Tibial nerve (tissue), 4 donors: ENCODE data around the gene CASKIN2. TPM values are rescaled to one million over a fixed set of nuclear protein-coding genes. Genes with fewer than 3 reads are reported as not detected.

Experiments
- DNase-seq, 2 donors: peaks; one replicate each; pipeline ENCODE4 v3.0.0-alpha.2; 2019; ENCODE audit warnings: low spot score in 2 of 2
- H3K27ac ChIP-seq, 4 donors: fragments of 200-600 bp; sonication (generic) in 3 of 4; one replicate each; pipeline ENCODE4 v1.5.1; 2017 to 2019; ENCODE audit warnings: mild to moderate bottlenecking in 1 of 4
- H3K27me3 ChIP-seq, 2 donors: fragments of 200-600 bp; sonication (generic) in 1 of 2; one replicate each; pipeline versions ENCODE4 v1.5.1 to v1.6.0; 2017 to 2019
- H3K36me3 ChIP-seq, 3 donors: fragments of 200-600 bp; sonication (generic); one replicate each; pipeline ENCODE4 v1.5.1; 2018 to 2019
- H3K4me1 ChIP-seq, 4 donors: fragments of 200-600 bp; sonication (generic) in 3 of 4; one replicate each; pipeline ENCODE4 v1.5.1; 2017 to 2019
- H3K4me3 ChIP-seq, 4 donors: fragments of 200-600 bp; sonication (generic) in 3 of 4; one replicate each; pipeline ENCODE4 v1.5.1; 2017 to 2019; ENCODE audit warnings: mild to moderate bottlenecking in 1 of 4, moderate library complexity in 1 of 4
- H3K9me3 ChIP-seq, 4 donors: fragments of 200-600 bp; sonication (generic) in 3 of 4; one replicate each; pipeline ENCODE4 v1.5.1; 2017 to 2019
- EP300 ChIP-seq, 2 donors: sonication (generic); formaldehyde crosslinking; IDR thresholded peaks; one replicate each; pipeline ENCODE4 v1.6.1; 2017; ENCODE audit warnings: antibody characterized with exemption in 2 of 2, mild to moderate bottlenecking in 1 of 2
- POLR2A ChIP-seq, 2 donors: fragments of 450-650 bp; IDR thresholded peaks; one replicate each; pipeline ENCODE4 v1.6.1; 2017; ENCODE audit warnings: antibody characterized with exemption in 2 of 2, mild to moderate bottlenecking in 2 of 2, moderate library complexity in 2 of 2
- WGBS, 2 donors: methylation state at CpG; one replicate each; pipeline ENCODE4 v1.1.5; 2018; 5-methylcytosine and 5-hydroxymethylcytosine counted together
- total RNA-seq, 4 donors: library from RNA; depleted of rRNA; stranded (reverse); fragments of >200 nt; gene quantifications; one replicate each; pipeline ENCODE4 v1.1.0, GENCODE V29; 2016
- TF ChIP-seq, protein P1 (sequence below), 5 experiments: fragments of 200-600 bp in 3 of 5; fragments of 450-650 bp in 2 of 5; sonication (generic) in 3 of 5; IDR thresholded peaks; one replicate each; pipeline ENCODE4 v1.5.1; 2016 to 2019; ENCODE audit warnings: antibody characterized with exemption in 5 of 5, mild to moderate bottlenecking in 3 of 5, moderate library complexity in 2 of 5

Gene CASKIN2
- total RNA-seq, 4 donors from 2014 or later: 36.0 to 59.0 (median 51.3) TPM

DNA sequence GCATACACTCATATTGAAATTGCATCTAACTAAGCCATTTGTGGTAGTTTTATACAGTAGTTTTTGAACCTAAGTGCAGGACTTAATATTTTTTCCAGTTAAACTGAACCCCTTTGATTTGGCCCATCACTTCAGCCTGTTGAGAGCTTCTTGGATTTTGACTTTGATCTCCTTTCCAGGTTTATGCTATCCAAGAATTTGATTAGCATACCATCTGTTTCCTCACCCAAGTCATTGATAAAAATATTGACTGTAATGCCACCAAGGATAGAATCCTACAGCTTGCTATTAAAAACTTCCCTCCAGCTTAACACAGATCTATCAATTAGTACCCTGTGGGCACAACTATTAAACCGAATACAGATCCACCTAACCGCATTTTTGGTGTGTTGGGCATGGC lies 51.7 kb downstream of the CASKIN2 start:
- Histone ChIP-seq H3K36me3 (no peaks in the 10 kb centered on the region), H3K9me3 (peaks cover 0 to 6% (median 0%) of the 10 kb centered on the region in 4 donors), H3K4me1 (peaks cover 0 to 21% (median 11%) of the 10 kb centered on the region in 4 donors), H3K4me3 (no peak overlapping the region), H3K27ac (no peak overlapping the region), H3K27me3 (no peaks in the 10 kb centered on the region)
- DNase-seq: no peak
- 91 to 93% methylated on average over 2 of the region's 2 CpGs for WGBS, 2 donors
- TF ChIP-seq EP300 (IDR thresholded peaks at IDR 0.05): no peak
- TF ChIP-seq POLR2A (IDR thresholded peaks at IDR 0.05): no peak
- TF ChIP-seq, protein P1, sequence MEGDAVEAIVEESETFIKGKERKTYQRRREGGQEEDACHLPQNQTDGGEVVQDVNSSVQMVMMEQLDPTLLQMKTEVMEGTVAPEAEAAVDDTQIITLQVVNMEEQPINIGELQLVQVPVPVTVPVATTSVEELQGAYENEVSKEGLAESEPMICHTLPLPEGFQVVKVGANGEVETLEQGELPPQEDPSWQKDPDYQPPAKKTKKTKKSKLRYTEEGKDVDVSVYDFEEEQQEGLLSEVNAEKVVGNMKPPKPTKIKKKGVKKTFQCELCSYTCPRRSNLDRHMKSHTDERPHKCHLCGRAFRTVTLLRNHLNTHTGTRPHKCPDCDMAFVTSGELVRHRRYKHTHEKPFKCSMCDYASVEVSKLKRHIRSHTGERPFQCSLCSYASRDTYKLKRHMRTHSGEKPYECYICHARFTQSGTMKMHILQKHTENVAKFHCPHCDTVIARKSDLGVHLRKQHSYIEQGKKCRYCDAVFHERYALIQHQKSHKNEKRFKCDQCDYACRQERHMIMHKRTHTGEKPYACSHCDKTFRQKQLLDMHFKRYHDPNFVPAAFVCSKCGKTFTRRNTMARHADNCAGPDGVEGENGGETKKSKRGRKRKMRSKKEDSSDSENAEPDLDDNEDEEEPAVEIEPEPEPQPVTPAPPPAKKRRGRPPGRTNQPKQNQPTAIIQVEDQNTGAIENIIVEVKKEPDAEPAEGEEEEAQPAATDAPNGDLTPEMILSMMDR (IDR thresholded peaks at IDR 0.05): no peak

DNA sequence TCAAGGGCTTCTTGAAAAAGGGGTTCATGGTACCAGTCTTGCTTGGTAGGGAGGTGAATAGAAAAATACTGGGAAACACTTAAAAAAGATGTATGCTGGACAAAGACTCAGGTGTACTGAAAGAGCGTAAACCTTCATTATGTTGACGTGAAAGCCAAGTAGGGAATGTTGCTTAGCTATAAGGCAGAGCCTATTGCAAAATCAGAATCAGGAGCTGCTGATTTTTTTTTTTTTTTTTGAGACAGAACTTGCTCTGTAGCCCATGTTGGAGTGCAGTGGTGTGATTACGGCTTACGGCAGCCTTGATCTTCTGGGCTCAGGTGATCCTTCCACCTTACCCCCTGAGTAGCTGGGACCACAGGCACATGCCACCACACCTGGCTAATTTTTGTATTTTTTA lies 55.0 kb downstream of the CASKIN2 start:
- 90 to 91% methylated on average over 4 of the region's 4 CpGs for WGBS, 2 donors
- peaks cover 7 to 36% (median 18%) of the 10 kb centered on the region in 4 donors for H3K4me1 ChIP-seq
- H3K27ac ChIP-seq: peak overlapping the region in 3 of 4 donors; percentile 9 to 70 (median 42)
- no peaks in the 10 kb centered on the region for H3K36me3 ChIP-seq
- no peak overlapping the region for H3K4me3 ChIP-seq
- no peaks in the 10 kb centered on the region for H3K27me3 ChIP-seq
- TF ChIP-seq EP300 (IDR thresholded peaks at IDR 0.05) (no peak), POLR2A (IDR thresholded peaks at IDR 0.05) (no peak)
- TF ChIP-seq, protein P1 (IDR thresholded peaks at IDR 0.05): no peak
- no peak for DNase-seq
- no peaks in the 10 kb centered on the region for H3K9me3 ChIP-seq

DNA sequence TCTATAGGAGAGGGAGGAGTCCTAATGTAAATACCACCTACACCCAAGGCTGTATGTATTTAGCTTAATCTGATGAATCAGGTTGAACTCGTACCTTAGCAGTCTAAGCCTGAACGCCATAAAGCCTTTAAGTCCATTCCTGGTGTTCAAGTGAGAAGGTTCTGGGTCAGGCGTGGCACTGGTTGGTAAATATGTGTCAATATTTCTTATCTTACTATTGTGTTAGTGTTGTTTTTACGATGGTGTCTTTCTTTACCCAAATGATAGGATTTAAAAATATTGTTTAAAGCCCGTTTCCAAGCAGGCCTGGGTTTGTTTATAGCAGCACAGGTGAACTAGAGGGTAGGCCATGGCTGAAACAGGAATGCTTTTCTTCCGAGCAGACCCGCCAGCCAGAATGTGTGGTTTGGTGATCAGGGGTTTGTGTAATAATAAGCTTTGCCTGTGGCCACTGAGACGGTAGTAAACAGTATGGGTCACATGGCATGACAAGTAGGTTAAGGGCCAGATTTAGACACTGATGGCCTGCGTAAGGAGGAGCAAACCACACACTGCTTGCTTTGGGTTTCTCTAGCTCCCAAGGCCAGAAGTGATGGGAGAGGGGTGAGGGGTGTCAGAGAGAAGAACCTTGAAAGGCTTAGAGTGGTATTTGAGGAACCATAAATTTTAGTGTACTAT lies 55.6 kb downstream of the CASKIN2 start:
- H3K4me3 ChIP-seq: no peak overlapping the region
- H3K27ac ChIP-seq: peak overlapping the region in 3 of 4 donors; percentile 9 to 70 (median 42)
- DNase-seq: no peak

DNA sequence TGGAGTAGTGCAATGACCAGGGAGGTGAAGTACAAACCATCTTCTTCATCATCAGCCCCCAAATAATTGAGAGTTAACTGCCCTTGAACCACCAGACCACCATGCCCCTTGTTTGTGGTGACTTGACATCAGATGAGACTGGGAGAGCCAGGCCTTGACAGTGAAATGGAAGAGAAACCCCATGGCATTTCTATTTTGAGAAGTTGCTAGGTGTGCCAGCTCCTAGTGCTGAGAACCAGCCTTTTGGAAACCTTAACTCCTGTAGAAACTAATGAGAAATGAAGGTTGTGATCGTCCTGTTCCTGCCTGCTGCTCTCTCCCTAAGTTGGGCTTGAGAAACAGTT lies 56.1 kb downstream of the CASKIN2 start:
- Histone ChIP-seq H3K4me3 (no peak overlapping the region), H3K4me1 (peaks cover 7 to 36% (median 18%) of the 10 kb centered on the region in 4 donors), H3K9me3 (no peaks in the 10 kb centered on the region), H3K27me3 (no peaks in the 10 kb centered on the region), H3K36me3 (no peaks in the 10 kb centered on the region), H3K27ac (peak overlapping the region in 3 of 4 donors; percentile 9 to 70 (median 42))
- TF ChIP-seq POLR2A (IDR thresholded peaks at IDR 0.05) (no peak), EP300 (IDR thresholded peaks at IDR 0.05) (no peak)
- TF ChIP-seq, protein P1 (IDR thresholded peaks at IDR 0.05): no peak
- WGBS, 2 donors: 61 to 77% methylated on average over 1 of the region's 1 CpG
- no peak for DNase-seq

More for the DNA sequence above, 55.6 kb downstream of the CASKIN2 start:
- no peaks in the 10 kb centered on the region for H3K27me3 ChIP-seq
- TF ChIP-seq EP300 (IDR thresholded peaks at IDR 0.05) (peak in 1 of 2 donors; percentile 24), POLR2A (IDR thresholded peaks at IDR 0.05) (no peak)
- TF ChIP-seq, protein P1 (IDR thresholded peaks at IDR 0.05): no peak
- WGBS, 2 donors: 69 to 75% methylated on average over 9 of the region's 9 CpGs
- no peaks in the 10 kb centered on the region for H3K36me3 ChIP-seq
- peaks cover 7 to 36% (median 18%) of the 10 kb centered on the region in 4 donors for H3K4me1 ChIP-seq
- no peaks in the 10 kb centered on the region for H3K9me3 ChIP-seq

DNA sequence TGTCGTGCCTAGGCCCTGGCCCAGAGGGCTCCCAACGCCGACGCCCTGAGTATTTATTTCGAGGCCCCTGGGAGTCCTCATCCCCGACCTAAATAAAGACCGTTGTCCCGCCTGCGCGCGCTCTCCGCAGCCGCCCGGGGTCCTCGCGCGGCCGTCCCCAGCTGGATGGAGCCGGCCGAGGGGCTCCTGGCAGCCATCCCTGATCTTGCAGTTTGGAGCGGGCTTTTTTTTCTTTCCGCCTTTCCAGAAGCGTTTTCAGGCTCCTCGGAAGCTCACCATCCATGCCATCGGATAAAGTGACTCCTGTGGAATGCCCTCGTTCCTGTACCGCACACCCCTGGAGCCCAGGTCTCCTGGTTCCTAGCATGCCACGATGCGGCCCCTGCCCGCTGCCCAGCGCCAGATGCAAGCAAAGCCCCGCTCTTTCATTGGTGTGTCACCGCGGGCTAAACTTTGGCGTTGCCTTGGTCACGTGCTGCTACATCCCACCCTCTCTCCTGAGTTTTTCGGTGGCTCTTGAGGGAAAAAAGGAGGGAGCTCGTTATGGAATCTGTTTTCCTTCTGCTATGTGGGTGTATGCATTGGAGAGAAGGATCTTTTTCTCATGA lies 58.2 kb downstream of the CASKIN2 start:
- H3K27ac ChIP-seq: peak overlapping the region; percentile 82 to 97 (median 90)
- WGBS, 2 donors: 1 to 2% methylated on average over 26 to 38 of the region's 38 CpGs
- no peaks in the 10 kb centered on the region for H3K9me3 ChIP-seq
- H3K27me3 ChIP-seq: no peaks in the 10 kb centered on the region
- H3K4me1 ChIP-seq: peaks cover 7 to 36% (median 18%) of the 10 kb centered on the region in 4 donors
- TF ChIP-seq EP300 (IDR thresholded peaks at IDR 0.05) (peak in 1 of 2 donors; percentile 20), POLR2A (IDR thresholded peaks at IDR 0.05) (no peak)
- TF ChIP-seq, protein P1 (IDR thresholded peaks at IDR 0.05): no peak
- no peaks in the 10 kb centered on the region for H3K36me3 ChIP-seq
- no peak for DNase-seq
- peak overlapping the region; percentile 67 to 98 (median 80) for H3K4me3 ChIP-seq
